RCC 7860 (cell line): Measurements from ENCODE around the gene ZNF407.

Experiments used
- DNase-seq: peaks from one replicate; pipeline ENCODE4 v3.0.0-alpha.2; 2015; ENCODE audit warnings: low spot score
- FAIRE-seq: peaks from 2 replicates; lab custom pipeline; 2012; peaks lifted over from hg19 to GRCh38; lab: Jason Lieb, UNC

Gene ZNF407

DNA sequence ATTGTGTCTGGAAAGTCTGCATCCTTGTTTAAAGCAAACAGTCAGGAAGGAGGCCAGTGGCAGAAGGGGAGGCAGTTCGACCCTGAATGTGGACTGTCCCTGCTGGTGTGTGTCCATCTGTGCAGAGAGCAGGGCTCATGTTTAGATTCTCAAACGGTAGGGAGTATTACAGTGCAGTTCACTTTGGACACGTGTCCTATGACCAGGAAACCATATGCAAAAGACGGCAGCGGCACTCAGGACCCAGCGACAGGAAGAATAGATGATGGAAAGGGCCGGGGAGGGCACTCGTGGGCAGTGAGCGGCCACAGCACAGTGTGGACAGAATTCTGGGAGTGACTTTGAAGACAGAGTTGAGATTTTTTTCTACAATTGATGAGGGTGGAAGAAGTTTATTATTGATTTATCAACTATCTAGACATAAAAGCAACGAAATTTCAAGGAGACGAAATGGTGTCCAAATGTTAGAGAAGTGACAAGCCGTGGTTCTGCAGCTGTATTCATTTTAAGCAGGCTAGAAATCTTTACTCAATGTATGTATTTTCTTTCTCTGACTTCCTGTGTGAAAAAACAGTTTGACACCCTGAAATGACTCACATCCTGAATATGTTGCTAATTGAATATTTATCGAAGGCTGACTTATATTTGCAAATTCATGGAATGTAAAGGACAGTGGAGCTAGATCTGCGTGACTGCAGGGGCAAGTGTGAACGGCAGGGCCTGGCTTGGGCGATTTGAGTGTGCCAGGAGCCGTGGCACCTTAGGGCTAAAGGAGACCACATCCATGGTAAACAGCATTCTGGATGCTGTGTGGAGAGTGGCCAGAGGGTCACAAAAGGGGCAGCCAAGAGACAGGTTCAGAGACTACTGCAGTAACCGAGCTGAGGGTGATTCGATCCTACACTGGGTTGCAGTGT is 397.1 kb downstream of the ZNF407 start:
- DNase-seq (no peak), FAIRE-seq (no peak)

DNA sequence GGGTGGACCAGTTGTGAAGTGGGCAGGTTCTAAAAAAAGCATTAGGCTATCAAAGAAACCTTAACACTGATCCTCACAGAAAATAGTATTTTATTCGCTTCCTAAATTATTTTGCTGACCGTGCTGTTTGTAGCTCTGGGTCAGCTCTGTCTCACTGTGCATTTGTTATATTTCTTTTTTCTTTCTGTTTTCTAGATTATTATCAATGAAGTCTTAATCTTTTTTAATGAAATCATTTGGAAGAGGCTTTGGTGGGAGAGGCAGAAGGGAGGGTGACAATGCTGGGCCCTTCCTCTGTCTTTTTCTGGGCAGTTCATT is 397.7 kb downstream of the ZNF407 start:
- no peak for FAIRE-seq
- no peak for DNase-seq

DNA sequence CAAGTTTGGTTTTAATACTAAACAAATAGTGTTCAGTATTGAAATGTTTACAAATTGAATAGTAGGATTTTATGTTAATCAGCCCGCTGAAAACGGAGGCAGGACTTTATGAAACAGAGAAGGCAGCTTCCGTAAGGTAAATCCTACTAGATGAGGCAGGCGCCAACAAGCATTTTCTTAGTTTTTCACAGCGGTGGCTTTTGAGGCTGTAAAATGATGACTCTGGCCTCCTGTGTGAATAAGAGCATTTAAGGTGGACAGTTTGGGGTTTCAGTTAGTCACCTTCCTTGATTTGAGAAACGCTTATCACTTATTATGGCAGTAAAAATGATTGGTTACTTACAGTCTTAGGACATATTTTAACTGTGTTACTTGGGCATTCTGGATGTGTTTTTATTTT is 398.4 kb downstream of the ZNF407 start:
- DNase-seq (no peak), FAIRE-seq (no peak)

DNA sequence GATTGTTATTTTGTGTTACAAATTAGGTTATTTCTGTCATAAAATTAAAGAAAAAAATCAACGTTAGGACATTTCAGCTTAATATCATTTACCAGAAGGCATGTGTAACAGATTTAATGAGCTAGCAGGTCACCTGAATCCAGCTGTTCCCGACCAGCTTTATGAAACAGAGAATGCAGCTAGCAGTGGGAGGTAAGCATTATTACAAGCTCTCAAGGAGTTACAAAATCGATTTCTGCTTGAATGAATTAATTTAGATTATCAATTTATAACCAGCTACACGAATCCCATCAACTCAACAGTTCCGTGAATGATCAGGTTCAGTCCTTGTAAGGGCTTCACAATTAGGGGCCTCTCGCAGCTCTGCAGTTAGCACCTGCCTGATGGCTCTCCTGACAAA is 399.3 kb downstream of the ZNF407 start:
- FAIRE-seq: no peak
- no peak for DNase-seq

DNA sequence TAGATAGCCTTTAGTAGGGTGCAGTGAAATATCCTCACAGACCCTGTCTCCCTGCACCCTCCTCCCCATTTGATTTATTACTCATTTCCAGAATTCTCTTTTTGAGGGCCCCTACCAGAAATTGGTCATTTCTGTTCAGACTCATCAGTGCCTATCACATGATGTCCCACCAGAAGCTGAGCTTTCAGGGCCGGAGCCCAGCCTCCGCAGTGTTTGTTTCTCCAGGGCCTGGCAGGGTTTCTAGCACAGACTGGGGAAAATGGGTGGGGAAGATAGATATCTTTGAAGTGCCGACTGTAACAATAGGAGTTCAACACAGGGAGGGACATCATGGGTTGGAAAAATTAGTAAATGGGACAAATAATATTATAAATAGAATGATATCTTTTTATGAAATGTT is 403.2 kb downstream of the ZNF407 start:
- DNase-seq: no peak
- no peak for FAIRE-seq

DNA sequence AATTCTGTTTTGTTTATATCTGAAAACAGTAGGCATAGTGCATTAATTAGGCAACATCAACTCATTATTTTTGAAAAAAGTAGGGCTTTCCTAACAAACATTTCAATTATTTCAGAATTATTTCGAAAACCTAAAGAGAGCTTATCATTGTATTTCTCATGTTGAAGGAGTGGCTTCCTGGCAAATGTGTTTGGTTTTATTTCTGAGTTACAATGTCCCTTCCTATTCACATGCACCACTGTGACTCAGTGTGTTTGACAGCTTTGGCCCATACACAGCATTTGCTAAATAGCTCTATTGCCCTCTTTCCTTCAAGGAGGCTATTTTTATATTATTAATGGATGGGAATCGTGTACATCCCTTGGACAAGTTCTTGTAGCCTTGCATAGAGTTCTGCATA is 405.4 kb downstream of the ZNF407 start:
- no peak for FAIRE-seq
- DNase-seq: no peak

DNA sequence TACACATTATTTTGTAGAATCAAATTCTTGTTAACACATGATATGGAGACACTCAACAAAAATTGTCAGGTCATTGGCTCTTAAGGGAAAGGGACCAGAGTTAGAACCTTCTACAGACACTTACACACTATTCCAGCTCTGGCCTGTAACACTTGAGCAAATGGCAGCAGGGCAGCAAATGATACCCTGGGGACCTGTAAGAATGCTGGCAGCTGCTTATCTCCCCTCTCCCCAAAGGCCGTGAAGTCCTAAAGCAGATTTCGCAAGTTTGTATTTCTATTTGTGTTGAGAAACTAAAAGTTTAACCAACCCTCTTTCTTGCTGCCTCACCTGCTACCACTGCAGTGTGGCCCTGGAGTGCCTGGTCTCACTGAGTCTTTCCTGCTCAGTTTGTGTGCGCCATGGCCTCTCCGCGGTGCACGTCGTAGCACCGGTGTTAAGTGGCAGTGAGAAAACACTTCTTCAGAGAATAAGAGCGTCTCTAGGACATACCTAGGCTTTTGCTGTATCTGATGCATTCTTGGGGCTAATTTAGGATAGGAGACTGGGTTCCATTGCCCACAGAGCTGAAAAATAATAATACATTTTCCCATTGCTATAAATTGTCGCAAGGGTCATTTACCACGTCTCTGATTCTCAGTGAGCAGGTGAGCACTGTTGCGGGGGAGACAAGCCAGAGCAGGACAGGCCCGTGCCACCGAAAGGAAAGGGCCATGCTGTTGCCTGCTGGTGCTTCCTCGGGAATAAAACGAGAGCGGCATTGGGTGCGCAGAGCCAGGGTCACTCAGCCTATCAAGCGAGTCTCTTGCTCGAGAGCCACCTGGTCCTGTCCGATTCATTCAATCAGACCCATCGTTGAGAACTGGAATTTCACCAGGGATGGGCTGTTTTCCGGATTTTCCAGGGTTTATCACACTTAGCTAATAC is 406.4 kb downstream of the ZNF407 start:
- no peak for DNase-seq
- FAIRE-seq: no peak

DNA sequence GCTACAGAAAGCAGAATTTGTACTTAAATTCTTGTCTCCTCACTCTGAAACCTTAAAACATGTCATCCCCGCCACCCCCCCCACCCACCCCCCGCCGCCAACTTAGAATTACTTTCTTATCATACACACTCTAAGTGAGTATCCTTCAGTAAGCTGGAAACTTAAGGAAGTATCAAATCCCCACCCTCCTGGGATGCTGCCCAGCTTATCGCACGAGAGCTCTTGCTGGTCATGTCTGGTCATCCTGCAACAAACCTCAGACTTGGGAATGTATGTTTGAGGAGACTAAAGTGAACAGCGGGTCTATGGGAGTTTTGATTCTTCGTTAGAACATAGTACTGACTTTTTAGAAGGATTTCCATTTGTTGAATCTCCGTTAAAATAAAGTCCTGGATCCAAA is 408.0 kb downstream of the ZNF407 start:
- FAIRE-seq: no peak
- DNase-seq: no peak

DNA sequence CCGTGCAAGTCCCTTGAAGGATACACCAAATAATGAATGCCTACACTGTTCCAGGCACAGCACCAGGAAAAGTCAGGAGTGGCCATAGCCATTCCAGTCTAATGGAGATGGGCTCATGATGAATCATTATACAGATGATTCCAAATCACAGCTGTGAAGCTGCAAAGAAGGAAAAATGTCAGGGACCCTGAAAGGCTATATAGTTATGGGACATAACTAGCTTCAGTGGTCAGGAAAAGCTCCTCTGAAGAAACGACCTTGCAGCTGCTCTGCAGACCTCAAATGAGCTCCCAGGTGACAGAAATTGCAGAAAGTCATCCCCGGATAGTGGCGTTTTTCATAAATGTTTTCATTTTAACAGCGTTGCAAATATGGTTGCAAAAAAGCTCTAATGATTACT is 410.5 kb downstream of the ZNF407 start:
- FAIRE-seq (no peak), DNase-seq (no peak)

DNA sequence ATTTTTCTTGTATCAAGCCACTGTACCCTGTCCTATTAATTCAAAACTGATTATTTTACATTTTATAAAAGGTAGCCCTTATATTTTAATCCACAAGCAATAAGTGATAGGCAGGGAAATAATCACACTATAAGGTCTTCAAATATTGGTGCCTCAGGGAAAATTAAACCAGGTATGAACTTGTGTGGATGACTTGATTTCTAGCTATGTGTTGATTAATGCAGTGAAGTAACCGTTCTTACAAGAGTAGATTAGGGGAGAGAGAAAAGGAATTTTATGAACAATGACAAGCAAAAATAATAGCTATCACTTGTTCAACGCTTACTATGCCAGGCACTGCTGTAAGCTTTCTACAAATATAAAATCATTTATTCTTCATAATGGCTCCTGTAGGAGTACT is 411.6 kb downstream of the ZNF407 start:
- no peak for FAIRE-seq
- no peak for DNase-seq

DNA sequence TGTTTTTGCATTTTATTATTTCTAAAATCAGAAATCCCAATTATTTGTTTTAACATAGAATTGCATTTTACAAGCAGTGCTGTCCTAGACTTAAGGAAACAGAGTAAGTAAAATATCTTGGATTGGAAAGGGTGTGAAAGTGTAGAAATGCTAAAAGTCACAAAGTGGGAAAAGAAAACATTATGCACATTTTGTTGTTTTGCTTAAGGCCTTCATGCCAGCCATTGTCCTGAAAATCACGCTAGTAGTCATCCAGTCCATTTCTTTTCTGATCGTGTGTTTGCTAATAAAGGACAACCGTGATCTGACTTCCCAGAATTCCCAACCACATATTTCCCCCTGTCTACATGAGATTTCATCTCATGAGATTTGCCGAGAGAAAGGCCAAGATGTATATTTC is 412.2 kb downstream of the ZNF407 start:
- no peak for FAIRE-seq
- DNase-seq: no peak

DNA sequence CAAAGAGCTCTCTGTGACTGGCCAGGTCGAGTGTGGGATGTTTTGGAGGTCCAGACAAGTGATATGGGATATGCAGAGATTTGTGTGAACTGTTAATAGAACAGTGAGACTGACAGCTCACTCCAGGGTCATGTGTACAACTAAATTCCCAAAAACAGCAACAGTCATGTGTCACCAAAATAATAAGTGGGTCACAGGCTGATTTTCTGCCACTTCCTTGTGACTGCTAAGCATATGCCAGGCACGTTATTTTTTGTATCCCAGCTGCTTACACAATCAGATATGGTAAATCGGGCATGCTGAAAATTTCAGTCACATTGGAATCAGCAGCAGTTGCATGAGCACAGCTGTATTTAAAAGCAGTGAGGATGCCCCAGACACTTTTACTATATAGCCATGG is 412.6 kb downstream of the ZNF407 start:
- DNase-seq (no peak), FAIRE-seq (no peak)

DNA sequence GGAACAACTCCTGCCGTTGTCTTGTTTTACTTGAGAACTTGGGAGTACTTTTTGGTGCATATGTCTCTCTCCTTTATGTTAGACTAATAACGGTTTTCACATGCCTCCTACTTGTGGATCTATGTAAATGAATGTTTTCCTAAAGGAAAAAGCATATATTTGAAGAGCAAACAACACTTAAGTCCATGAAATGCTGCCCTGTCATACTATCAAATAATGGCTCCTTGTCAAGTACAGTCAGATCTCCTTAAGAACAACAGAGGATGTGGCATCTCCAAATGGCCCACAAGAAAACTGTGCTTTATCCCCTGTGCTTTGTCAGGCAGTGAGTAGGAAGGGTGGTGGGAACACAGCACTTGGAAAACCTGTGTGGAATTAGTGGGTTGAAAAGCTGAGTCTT is 413.0 kb downstream of the ZNF407 start:
- no peak for DNase-seq
- no peak for FAIRE-seq

DNA sequence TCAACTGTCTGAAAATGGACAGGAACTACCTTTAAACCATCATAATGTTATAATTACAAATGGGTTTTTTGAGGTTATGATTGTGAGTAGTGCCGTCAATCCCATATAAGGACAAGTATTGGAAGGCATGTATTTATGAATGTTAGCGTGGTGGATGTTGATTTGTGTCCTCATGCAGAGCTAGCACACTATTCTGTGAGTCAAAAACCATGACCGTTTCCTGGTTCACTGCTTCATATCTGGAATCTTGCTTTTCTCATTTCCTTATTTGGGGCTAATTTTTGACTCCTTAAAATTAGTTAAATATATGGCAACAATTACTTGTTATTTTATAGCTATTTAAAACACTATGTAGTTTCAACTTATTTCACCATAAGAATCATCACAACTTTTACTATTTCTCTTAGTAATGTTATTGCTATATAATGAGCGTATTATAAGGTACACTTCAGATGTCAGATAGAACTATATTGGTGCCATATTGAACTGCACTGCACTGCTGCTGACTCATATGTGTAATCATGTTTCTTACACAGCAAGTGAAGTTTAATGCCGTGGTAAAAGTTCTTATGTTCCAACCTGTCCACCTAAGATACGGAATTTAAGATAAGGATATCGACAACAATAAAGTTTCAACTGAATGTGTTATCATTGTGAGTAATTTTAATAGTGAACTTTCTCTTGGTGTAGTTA is 418.5 kb downstream of the ZNF407 start:
- DNase-seq: no peak
- FAIRE-seq: no peak

DNA sequence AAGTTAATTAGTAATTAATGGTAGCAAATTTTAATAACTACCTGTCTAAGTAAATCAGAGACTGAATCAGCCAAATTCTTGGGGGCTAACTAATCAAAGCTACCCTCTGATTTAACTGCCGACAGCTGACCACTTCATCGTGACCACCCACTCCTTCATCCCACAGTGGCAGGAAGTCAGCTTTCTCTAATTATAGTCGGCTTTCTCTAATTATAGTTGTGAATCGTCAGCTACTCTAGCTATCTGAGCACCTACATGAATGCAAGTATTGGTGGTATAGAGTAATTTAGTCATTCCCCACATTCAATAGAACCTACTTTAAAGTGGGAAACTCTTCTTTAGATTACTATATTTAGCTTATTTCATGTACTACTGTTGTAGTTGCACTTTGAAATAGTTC is 425.8 kb downstream of the ZNF407 start:
- no peak for FAIRE-seq
- DNase-seq: no peak

DNA sequence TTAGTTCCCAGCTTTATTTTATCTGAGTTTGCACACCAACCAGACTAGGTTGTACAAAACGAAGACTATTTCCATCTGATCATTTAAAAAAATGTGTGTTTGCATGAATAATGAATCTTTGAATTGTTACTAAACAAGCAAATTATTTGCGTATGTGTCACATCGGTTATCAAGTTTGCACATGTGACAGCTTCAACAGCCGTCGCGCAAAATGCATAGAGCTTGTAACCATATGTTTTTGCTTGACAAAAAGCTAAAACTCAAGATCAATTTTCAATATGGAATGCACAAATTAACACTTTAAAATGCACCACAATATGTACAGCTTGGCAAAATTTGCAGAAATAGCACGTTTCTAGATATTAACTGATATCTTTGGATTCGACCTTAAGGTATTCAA is 427.2 kb downstream of the ZNF407 start:
- DNase-seq: no peak

DNA sequence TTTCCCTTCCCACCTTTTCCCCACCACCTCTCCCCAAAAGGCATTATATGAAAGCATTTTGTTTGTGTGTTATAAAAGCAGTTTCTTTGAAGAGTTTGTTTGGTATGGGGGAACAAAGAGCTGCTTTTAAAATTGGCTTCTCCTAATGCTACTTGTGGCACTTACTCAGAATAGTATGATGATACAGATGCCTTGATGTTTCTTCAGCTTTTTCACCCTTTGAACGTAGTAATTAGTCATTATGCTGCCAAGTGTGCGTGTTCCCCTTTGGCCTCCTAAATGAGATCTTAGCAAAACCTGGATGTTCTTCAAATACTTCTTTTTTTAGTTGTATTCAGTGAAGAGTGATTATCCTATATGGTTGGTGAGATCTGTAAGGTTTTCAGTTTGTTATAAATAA is 427.9 kb downstream of the ZNF407 start:
- no peak for FAIRE-seq
- DNase-seq: no peak

More for the DNA sequence above, 427.2 kb downstream of the ZNF407 start:
- FAIRE-seq: no peak

DNA sequence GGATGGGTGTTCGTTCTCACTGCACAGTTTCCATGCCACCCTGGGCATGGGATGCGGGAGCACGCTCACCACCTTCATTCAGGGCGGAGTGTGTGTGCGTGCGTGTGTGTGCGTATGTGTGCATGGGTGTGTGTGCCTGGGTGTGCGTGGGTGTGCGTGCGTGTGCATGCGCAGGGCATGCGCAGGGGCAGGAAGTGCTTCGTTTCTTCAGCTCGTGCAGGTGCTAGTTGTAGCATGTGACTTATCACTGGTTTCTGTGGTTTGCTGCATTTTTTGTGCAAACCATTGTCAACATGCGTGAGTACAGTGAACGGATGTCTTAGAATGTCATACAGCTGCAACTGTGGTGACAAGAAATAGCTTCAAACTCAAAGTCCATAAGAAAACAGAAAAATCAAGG is 431.8 kb downstream of the ZNF407 start:
- FAIRE-seq (no peak), DNase-seq (no peak)

DNA sequence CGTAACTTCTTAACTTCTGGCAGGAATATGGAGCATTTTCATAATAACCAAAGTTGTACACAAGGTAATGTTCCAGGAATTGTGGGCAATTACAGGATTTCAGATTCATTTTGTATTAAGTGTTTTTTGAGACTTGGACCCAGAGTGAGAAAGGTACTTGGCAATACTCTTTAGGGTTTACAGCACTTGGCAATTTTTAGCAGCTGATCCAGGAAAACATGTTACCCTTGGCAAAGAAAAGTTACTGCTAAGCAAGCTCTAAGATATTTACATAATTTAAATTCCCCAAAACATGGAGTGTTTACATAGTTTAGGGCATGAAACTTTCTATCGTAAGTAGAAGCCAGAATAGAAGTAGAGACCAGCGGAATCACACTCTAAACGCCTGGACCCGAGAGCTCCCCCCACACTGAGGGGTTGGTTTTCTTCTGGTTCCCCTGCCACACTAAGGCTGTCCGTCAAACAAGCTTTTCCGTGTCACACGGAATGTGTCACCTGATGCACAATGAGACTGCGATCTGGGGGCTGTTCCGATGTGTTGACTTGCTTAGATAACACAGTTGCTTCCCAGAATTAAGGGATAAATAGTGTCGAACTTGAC is 434.1 kb downstream of the ZNF407 start:
- DNase-seq (no peak), FAIRE-seq (no peak)

DNA sequence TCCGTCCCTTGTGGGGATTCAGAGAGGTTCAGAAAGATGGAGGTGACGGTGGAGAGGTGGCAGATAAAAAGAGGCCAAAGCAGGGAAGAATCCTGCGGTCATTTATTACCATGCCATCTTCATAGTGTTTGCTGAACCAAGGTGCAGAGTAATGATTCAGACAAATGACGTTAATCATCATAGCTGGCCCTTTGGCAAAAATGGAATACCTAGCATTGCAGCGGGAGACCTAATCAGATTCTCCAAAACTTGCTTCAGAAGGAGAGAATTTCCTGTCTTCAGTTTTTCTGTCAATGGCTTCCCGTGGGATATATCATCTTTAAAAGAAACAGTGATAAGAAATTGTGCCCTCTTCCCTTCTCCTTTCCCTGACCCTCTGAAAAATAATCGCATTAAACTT is 435.8 kb downstream of the ZNF407 start:
- DNase-seq: no peak
- FAIRE-seq: no peak

DNA sequence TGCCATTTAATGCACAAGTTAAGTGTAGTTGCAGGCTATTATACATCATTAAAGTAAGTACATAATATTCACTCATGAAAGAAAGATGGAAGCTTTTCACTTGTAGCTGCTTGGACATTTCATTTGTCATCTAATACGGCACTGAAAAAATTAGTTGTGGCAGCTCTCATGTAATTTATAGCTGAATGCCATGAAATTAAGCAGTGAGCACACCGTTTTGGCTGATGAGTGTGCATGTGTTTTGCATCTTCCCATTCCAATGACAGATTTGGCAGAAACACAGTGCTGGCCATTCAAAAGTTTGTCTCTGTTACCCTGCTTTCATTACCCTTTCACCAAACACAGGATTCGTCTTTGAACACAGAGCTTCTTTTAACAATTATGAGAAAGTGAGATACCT is 437.3 kb downstream of the ZNF407 start:
- DNase-seq (no peak), FAIRE-seq (no peak)
